Vagina (tissue), 2 donors: Measurements from ENCODE around the gene TRA2B.

Experiments
- POLR2A ChIP-seq, 2 donors: fragments of 450-650 bp; IDR thresholded peaks; one replicate each; pipeline ENCODE4 v1.6.1; 2017; ENCODE audit warnings: antibody characterized with exemption in 2 of 2, mild to moderate bottlenecking in 2 of 2, moderate library complexity in 2 of 2
- TF ChIP-seq, protein P1 (sequence below), 3 experiments: fragments of 450-650 bp in 2 of 3; fragments of 200-600 bp in 1 of 3; sonication (generic) in 1 of 3; IDR thresholded peaks; one replicate each; pipeline ENCODE4 v1.5.1; 2017 to 2019; ENCODE audit warnings: antibody characterized with exemption in 3 of 3, mild to moderate bottlenecking in 2 of 3, moderate library complexity in 2 of 3

DNA sequence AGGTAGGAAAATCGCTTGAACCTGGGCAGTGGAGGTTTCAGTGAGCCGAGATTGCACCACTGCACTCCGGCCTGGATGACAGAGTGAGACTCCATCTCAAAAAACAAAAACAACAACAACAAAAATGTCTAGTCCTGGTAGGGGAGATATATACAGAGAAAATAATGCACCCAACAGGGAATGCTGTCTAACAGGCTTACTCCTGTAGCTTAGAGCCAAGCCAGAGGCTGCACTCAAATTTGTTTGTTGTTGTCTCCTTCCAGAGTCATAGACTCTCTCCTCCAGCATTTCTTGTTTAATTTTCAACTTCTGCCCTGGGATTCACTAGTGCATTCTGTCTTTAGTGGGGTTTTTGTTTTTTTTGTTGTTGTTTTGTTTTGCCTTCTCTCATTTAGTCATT is 4.6 kb upstream of the TRA2B start:
- TF ChIP-seq POLR2A (IDR thresholded peaks at IDR 0.05): no peak
- TF ChIP-seq, protein P1, sequence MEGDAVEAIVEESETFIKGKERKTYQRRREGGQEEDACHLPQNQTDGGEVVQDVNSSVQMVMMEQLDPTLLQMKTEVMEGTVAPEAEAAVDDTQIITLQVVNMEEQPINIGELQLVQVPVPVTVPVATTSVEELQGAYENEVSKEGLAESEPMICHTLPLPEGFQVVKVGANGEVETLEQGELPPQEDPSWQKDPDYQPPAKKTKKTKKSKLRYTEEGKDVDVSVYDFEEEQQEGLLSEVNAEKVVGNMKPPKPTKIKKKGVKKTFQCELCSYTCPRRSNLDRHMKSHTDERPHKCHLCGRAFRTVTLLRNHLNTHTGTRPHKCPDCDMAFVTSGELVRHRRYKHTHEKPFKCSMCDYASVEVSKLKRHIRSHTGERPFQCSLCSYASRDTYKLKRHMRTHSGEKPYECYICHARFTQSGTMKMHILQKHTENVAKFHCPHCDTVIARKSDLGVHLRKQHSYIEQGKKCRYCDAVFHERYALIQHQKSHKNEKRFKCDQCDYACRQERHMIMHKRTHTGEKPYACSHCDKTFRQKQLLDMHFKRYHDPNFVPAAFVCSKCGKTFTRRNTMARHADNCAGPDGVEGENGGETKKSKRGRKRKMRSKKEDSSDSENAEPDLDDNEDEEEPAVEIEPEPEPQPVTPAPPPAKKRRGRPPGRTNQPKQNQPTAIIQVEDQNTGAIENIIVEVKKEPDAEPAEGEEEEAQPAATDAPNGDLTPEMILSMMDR (IDR thresholded peaks at IDR 0.05): no peak
